ENCODE measurements around the gene LRRFIP2. TPM values are rescaled to one million over a fixed set of nuclear protein-coding genes. Genes with fewer than 3 reads are reported as not detected.
A peak's percentile ranks its signal among the peaks of the same experiment; 100 is the strongest.

LRRFIP2 gene
- total RNA-seq, 1 experiment from 2014 or later: 48.7 TPM

DNA sequence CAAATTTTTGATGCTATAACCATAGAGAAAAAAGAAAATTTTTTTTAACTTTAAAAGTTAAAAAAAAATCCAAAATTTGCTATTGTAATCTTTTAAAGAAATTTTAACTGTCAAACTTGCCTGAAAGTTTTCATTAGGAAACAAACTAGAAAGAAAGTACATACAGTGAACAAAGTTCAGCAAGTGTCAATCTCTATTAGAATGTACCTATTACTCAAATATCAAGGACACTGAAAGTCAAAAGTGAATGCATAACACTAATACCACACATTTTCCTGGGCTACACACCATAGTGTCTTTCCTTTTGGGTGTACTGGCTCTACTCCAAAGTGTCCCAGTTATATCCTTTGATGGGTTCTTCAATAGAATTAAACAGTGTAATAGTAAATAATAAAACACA is 56.8 kb downstream of the LRRFIP2 start:
- DNase-seq (ENCODE audit: low read depth): no peak

DNA sequence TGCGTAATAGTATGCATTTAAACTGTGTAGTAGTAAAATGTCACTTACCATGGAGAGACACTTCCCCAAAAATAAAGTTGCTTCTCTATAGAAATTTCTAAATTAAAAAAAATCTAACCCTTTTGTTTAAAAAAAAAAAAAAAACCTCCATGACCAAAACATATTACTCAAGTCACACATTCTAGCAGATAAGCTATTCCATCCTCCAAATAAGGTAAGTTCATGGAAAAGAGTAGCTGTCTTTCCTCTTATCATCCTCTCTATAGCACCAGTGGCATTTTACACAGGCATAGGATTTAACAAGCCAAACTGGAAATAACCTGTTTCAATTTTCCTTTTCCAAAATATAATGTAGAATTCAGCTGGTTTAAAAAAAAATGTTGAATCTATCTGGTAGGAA is 57.4 kb downstream of the LRRFIP2 start:
- DNase-seq (ENCODE audit: low read depth): no peak

DNA sequence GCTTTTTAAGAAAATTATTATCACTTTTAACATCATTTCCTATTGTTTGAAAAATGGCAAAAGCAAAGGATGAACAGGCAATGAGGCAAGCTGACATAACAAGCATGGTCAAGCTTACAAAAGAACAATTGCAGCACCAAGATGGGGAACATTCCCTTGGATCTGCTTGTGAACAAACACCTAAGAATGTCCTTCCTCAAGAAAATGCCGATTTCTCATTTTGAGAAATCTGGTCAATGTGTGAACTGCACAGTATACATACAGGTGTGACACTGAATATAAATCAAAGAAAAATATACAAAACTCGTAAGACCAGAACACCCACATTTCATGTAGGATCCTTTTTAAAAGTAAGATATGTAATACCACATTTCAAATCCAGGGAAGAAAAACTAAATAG is 58.9 kb downstream of the LRRFIP2 start:
- DNase-seq (ENCODE audit: low read depth): no peak

DNA sequence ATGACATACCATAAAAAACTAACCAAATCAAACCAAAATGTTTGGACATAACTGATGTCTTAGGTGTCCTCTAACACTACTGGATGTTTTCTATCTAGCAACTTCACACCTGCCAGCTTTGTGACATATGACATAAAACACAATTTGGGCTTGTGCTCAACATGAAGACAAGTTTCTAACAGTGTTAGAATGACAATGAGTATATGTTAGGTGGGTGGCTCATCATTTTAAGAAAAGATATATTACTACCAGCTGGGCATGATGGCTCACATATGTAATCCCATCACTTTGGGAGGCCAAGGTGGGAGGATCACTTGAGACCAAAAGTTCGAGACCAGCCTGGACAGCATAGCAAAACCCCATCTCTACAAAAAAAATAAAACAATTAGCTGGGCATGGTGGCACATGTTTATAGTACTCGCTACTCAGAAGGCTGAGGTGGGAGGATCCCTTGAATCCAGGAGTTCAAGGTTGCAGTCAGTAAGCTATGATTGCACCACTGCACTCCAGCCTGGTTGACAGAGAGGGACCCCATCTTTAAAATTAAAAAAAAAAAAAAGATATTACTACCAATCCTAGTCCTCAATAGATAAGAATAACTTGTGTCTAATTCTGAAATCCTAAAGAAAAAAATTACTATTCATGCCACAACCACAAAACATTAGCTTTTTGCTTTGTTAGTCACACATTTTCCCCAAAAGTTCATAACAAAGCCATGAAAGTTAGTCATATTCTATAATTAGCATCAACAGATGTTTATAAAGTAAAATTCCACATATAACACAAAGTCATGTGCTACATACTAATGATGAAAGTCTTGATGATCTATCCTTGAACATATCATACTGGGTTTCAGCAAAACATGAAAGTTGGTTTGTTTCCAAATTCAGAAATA is 59.9 kb downstream of the LRRFIP2 start:
- DNase-seq (ENCODE audit: low read depth): peak; percentile 71

DNA sequence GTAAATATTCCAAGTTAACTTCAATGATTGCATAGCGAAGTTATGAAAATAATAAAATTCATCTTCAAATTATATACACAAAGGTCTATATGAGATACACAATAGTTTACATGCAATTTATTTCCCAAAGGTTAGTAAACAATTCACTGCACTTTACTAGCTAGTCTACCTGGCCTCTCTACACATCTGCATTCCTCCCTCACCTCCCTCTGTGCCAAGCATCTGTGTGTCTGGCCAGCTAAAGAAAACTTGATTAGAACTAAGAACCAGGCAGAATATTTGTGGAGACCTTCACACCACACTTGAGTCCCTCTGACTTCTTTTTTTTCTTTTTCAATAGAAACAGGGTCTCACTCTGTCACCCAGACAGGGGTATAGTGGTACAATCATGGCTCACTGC is 61.4 kb downstream of the LRRFIP2 start:
- DNase-seq (ENCODE audit: low read depth): no peak

DNA sequence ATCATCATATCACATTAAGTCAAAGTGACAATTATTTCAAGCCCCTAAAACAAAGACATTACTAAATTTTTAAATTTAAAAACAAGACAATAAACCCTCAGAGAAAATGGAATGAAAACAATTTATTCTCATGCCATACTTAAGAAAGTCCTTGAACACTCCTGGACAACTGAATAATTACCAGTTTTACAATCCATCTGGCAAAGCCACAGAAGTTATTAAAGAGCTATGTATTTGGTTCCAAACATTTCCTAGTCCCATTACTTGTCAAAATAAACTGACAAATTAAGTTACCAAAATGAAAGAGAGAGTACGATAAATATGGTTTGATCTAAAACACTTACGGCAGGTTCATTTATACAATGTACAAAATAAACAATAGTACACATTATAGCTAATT is 63.2 kb downstream of the LRRFIP2 start:
- DNase-seq (ENCODE audit: low read depth): no peak

DNA sequence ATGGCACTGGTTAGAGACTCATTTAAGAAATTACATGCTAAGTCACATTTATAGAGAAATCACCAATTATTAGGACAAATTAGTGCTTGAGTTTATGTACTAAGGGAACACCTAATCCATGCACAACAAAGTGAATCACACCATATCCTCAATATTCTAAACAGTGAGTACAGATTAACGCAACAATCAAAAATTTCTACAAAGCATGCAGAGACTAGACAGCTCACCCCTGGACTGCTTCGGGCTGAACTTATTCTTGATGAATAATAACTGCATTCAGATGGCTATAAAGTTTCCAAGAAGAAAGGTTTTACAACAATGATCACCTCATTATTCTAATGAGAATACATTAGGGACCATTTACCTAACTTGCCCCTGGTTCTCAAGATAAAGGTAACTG is 66.5 kb downstream of the LRRFIP2 start:
- DNase-seq (ENCODE audit: low read depth): no peak

DNA sequence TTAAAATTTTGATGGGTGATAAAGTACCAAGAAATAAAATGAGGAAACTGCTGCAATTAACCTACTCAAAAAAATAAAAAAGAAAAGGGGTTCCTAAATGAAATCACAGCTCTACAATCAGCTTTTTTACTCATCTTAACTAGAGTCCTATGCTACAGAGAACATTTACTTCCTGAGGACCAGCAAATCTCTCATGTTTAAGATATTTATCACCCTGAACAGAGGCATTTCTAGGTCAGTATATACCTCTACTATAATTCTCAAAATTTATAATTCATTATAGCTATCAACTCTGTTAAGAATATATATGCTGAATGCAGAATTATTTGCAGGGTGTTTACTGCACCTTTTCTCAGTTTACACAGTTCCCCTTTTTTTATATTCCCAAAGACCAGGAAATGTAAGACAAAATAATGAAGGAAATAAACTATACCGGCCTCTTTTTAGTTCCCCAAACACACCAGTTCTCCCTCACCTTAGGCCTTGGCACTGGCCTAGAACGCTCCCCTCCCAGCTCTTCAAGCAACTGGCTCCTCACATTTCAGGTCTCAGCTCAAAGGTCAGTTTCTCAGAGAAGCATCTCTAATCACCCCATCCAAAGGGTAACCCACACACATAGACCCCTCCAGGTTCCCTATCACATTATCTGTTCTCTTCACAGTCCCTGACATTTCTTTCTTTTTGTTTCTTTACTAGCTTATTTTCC is 71.1 kb downstream of the LRRFIP2 start:
- no peak for DNase-seq (ENCODE audit: low read depth)

DNA sequence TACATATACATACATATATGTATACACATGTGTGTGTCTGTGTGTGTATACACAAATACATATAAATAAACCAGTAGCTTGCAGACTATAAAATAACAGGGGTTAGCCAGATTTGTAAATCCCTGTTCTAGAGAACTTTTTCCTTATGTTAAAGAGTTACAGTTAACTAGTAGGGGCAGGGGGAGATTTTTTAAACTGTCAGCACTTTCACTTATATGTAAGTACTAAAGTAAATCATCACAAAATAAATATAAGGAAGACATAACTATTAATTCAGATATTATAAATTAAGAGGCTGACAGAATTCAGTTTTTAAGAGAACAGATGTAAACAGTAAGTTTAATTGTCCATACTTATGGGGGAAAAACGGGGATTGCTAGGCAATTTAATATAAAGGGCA is 74.0 kb downstream of the LRRFIP2 start:
- DNase-seq (ENCODE audit: low read depth): no peak

DNA sequence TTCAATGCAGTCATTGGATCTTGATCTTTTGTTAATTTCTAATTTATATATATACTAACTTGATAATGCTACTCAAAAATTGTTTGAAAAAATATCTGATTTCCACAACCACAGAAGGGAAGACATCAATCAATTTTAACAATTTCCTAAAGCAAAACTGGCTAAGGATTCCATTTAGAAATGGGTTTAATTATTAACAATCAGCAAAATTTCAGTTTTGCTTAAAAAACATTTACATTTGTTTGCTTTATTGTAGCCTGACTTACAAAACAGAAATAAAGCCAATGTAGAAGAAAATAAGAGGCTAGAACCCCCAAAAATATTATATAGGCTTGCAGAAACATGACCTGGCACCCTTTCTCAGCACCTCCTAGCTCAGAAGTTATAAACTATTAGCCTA is 74.9 kb downstream of the LRRFIP2 start:
- no peak for DNase-seq (ENCODE audit: low read depth)

DNA sequence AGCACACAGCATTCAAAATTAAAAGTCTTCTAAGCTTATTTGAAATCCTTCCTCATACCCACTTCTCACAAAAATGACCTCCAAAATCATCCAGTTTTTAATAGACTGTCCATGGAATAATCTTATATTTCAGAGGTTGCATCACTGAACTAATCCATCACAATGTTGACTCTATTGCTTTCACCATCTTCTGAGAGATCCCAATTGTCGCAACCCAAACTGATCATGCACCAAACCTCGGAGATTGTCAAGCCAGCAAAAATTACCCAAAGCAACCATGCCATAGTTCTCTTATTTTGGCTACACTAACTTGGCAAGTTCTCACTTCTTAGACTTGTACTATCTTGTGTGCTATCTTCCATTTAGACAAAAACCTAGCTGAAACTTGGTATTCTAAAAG is 75.5 kb downstream of the LRRFIP2 start:
- DNase-seq (ENCODE audit: low read depth): no peak

DNA sequence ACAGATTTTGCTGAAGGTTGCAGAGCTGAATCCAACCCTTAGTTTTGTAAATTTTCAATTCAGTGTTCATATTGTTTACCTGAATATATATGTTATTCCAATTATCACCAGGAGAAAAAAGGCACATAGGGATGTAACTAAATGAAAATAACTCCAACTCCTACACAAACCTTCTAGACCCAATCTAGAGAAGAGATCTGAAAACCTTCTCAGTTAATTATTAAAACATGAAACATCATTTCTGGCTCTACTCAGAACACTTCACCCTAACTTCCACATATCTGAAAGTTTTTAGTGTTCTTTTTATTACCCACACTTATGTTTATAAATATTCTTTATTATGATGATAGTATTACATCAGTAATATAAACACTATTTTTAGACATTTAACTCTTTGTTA is 76.6 kb downstream of the LRRFIP2 start:
- DNase-seq (ENCODE audit: low read depth): no peak

DNA sequence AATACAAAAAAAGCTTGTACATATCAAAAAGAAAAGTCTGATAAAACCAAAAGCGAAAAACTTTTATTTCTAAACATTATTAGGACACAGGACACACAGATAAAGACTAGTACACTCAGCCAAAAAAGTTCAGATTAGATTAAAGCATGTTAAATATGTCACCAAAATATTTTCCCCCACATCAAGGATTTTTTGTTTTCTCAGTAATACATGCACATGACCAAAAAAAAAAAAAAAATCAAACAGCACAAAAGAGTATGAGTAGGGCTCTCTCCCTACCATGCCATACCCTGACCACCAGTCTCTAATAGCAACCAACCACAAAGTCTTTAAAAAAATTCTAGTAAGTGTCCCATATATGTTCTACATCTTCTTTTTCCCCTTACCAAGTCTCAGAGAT is 77.4 kb downstream of the LRRFIP2 start:
- DNase-seq (ENCODE audit: low read depth): peak; percentile 24

DNA sequence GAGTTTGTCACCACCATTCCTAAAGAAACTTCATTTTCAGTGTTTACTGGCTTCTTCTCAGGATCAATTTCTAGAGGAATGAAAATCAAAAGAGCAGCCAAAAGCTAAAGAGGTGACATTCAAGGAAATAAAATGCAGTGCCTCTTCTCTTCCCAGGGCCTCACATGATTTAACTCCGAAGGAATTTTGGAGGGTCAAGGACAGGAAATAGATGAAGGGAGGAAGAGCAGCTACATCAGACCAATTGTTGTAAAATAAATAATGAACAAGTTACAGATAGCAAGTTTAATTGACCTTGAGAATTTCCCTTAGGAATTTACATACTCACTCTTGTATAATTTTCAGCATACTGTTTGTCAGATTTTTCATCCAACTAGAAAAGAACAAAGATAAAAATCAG is 78.1 kb downstream of the LRRFIP2 start:
- peak; percentile 74 for DNase-seq (ENCODE audit: low read depth)

DNA sequence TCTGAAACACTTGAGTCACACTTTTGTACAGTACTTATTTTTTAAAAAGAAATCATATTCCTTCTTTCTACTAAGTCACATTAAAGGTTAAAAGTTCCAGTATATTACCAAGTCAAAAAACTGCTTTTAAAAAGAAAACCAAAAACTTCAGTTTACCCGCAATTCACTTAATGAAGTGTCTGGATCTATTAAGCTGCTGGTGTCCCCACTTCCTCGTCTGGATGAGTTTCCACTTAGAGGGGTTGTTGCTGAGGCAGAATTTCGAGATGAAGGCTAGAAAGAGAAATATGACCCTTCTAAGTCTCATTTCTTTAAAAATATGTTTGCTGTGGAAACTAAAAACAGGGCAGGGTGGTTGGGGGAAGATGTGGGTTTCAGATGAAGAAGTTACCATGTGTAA is 79.7 kb downstream of the LRRFIP2 start:
- DNase-seq (ENCODE audit: low read depth): no peak

DNA sequence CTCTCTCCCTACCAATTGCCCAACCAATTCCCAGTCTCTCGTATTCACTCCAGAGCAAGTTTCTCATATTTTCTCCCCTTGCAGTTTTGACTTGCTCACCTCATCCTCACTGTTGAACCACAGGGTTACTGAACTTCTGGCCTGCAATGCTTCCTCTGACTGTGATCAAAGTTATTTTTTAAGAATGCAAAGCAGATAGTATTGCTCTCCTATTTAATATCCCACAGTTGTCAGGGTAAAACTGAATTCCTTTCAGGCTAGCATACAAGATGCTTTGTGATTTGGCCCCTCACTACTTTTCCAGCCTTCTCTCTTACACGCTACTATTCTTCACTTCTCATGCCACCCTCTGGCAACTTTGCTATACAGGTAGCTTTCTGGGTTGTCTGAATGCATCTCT is 80.9 kb downstream of the LRRFIP2 start:
- no peak for DNase-seq (ENCODE audit: low read depth)

DNA sequence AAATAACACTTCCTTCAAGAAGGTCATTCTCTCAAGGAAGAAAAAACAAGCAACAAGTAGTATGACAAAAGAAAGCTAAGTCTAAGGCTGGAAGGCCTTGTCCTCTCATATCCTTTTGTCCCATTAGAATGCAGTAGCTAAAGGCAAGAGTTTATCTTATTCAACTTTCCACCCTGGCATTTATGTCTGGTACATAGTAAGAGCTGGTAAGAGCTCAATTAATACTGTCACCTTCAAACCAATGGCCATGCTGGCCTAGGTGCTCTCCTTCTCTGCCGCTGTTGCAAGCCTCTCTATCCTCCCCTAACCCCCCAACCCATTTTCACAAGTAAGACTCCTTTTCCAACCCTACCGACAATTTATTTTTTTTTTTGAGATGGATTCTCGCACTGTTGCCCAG is 81.9 kb downstream of the LRRFIP2 start:
- DNase-seq (ENCODE audit: low read depth): no peak

DNA sequence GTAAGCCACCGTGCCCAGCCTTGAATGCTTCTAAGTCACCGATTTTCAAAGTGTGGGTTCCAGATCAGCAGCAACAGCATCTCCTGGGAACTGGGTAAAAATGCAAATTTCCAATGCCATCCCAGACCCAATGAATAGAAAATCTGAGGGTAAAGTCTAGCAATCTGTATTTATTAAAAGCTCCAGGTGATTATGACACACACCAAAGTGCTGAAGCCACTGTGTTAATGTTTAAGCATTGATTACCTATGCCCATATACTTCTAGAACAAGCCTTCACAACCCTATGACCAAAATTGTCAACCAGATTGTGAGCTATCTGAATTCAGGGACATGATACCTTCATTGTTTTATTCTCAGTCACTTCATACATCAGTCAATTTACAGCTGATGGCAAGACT is 86.5 kb downstream of the LRRFIP2 start:
- no peak for DNase-seq (ENCODE audit: low read depth)

DNA sequence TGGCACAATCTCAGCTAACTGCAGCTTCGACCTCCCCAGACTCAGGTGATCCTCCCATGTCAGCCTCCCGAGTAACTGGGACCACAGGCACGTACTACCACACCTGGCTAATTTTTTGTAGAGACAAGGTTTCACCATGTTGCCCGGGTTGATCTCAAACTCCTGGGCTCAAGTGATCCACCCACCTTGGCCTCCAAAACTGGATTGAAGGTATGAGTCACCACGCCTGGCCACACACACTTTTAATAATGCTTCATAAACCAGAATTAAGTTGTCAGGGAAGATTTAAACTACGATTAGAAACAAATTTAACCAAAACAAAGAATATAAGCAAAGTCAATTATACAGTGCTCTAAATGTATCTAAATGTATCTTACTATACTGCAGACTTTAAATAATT is 87.5 kb downstream of the LRRFIP2 start:
- no peak for DNase-seq (ENCODE audit: low read depth)

DNA sequence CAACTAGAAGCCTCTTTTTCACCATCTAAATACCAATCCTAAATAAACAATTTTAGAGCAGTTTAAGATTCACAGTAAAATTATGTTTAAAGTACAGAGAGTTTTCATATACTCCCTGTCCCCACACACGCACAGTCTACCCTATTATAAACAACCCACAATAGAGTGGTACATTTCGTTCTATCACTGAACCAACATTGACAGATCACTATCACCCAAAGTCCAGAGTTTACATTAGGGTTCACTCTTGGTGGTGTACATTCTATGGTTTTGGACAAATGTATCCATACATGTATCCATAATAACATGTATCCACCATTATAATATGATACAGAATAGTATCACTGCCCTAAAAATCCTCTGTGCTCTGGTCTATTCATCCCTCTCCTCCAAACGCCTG is 92.1 kb downstream of the LRRFIP2 start:
- no peak for DNase-seq (ENCODE audit: low read depth)

DNA sequence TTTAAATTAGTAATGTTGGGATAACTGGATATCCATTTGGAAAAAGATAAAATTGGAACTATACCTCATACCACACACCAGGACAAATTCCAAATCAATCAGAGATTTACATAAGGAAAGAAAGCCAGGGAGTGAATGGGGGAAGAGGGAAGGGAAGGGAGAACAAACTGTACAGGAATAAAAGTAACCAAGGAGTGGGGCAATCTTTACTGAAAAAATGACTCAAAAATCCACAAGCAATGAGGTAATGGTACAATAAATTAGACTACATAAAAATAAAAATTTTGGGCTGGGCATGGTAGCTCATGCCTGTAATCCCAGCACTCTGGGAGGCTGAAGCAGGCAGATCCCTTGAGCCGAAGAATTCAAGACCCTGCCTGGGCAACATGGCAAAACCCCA is 98.4 kb downstream of the LRRFIP2 start:
- DNase-seq (ENCODE audit: low read depth): no peak

DNA sequence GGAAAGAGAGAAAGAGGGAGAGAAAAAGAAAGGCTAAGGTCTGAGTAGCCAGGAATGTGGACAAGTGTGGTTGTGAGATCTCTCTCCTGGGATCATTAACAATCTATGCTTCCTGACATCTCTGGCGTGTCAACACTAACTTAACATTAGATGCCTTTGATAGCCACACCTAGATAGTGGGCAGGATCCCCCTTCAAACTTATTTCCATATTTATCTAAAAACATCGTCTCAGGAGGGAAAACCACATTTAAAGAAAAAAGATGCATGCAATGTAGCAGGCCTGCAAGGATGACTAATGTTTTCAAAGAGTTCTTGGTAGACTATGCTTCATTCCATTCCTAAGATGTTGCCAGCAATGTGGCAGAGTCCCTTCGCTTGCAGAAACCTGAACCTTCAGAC is 100.2 kb downstream of the LRRFIP2 start:
- peak; percentile 67 for DNase-seq (ENCODE audit: low read depth)

DNA sequence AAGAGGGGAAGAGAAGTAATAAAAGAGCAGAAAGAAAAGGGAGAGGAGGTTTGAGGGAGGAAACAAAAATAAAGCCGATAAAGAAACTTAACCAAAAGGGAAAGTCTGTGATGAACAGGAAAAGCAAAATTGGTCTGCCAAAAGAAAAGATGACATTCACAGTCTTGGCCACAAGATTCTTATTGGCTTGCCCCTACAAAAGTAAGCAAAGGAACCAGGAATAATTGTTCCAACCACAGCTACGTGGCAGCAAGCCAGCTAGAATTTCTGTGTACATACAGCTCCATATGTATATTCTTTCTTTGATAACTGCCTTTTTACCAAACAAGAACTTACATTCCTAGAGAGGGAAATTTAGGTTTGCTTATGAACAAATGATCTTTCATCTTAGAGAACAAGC is 101.5 kb downstream of the LRRFIP2 start:
- peak; percentile 67 for DNase-seq (ENCODE audit: low read depth)

All from HT1080 (cell line).